WTC11 (cell line): ENCODE data around the gene KCNQ4. TPM values are rescaled to one million over a fixed set of nuclear protein-coding genes. Genes with fewer than 3 reads are reported as not detected.

ENCODE experiments used
- ATAC-seq: fragments of 200-7000 bp; cut with Tn5 transposase; 2 replicates; pipeline ENCODE4 v1.10.0; 2021; ENCODE audit warnings: mild to moderate bottlenecking, moderate library complexity
- CTCF ChIA-PET: fragments of 300-600 bp; sonication (Branson Sonifier 250); formaldehyde crosslinking; loops from one replicate; lab custom pipeline; 2021; ENCODE audit warnings: antibody characterized with exemption; lab: Charles Lee
- POLR2A ChIA-PET: fragments of 350-600 bp; sonication (Branson Sonifier 250); formaldehyde crosslinking; loops from one replicate; lab custom pipeline; 2021; ENCODE audit warnings: antibody characterized with exemption; lab: Charles Lee
- DNase-seq: peaks from one replicate; pipeline ENCODE4 v3.0.0; 2021; ENCODE audit warnings: low spot score
- H3K27ac Mint-ChIP-seq: 2 replicates; pipeline ENCODE4 v1.8.0; 2021; ENCODE audit warnings: mixed read lengths
- H3K27me3 Mint-ChIP-seq: 2 replicates; pipeline ENCODE4 v1.8.0; 2021; ENCODE audit warnings: low read depth, mild to moderate bottlenecking, moderate library complexity, mixed read lengths
- H3K36me3 Mint-ChIP-seq: 2 replicates; pipeline ENCODE4 v1.8.0; 2021; ENCODE audit warnings: mixed read lengths
- H3K4me1 Mint-ChIP-seq: 2 replicates; pipeline ENCODE4 v1.8.0; 2022; ENCODE audit warnings: mixed read lengths
- H3K4me3 Mint-ChIP-seq: 2 replicates; pipeline ENCODE4 v1.8.0; 2021; ENCODE audit warnings: mild to moderate bottlenecking, moderate library complexity, mixed read lengths
- H3K9me3 Mint-ChIP-seq: 2 replicates; pipeline ENCODE4 v1.8.0; 2021; ENCODE audit warnings: mixed read lengths
- CBFB ChIP-seq: sonication (generic); formaldehyde crosslinking; IDR thresholded peaks from 2 replicates; pipeline ENCODE4 v1.8.1; 2022; ENCODE audit warnings: mild to moderate bottlenecking, low read depth, missing genetic modification reagents
- FOXK1 ChIP-seq: sonication (generic); formaldehyde crosslinking; IDR thresholded peaks from 2 replicates; pipeline ENCODE4 v1.8.0; 2022; ENCODE audit warnings: mild to moderate bottlenecking, moderate library complexity, missing genetic modification reagents
- GTF2I ChIP-seq: fragments of 250-450 bp; sonication (Bioruptor Pico); conservative IDR thresholded peaks from 2 replicates; pipeline ENCODE4 v1.4.0; 2021; ENCODE audit warnings: mild to moderate bottlenecking
- NR3C1 ChIP-seq: sonication (generic); formaldehyde crosslinking; conservative IDR thresholded peaks from 2 replicates; pipeline ENCODE4 v1.8.1; 2023; ENCODE audit warnings: low read depth, mild to moderate bottlenecking, missing genetic modification reagents
- SOX15 ChIP-seq: fragments of 250-450 bp; sonication (Bioruptor Pico); IDR thresholded peaks from 2 replicates; pipeline ENCODE4 v1.9.0; 2021; ENCODE audit warnings: mild to moderate bottlenecking
- SP1 ChIP-seq: sonication (generic); formaldehyde crosslinking; conservative IDR thresholded peaks from 2 replicates; pipeline ENCODE4 v1.8.1; 2022; ENCODE audit warnings: missing genetic modification reagents
- ZBTB21 ChIP-seq: sonication (generic); formaldehyde crosslinking; IDR thresholded peaks from 2 replicates; pipeline ENCODE4 v1.8.1; 2023; ENCODE audit warnings: mild to moderate bottlenecking, missing genetic modification reagents, borderline replicate concordance
- ZNF232 ChIP-seq: sonication (generic); formaldehyde crosslinking; IDR thresholded peaks from 2 replicates; pipeline ENCODE4 v1.8.0; 2022; ENCODE audit warnings: mild to moderate bottlenecking, missing genetic modification reagents
- total RNA-seq: library from RNA; stranded (reverse); gene quantifications from 3 replicates; pipeline ENCODE4 v1.2.3, GENCODE V29; 2021
- TF ChIP-seq, protein P1 (sequence below): fragments of 250-450 bp; sonication (Bioruptor Pico); IDR thresholded peaks from 2 replicates; pipeline ENCODE4 v1.9.0; 2021; ENCODE audit warnings: mild to moderate bottlenecking, borderline replicate concordance
- TF ChIP-seq, protein P2 (sequence below): sonication (generic); formaldehyde crosslinking; IDR thresholded peaks from 2 replicates; pipeline ENCODE4 v1.8.0; 2022; ENCODE audit warnings: mild to moderate bottlenecking, missing genetic modification reagents
- TF ChIP-seq, protein P3 (sequence below): fragments of 250-450 bp; sonication (Bioruptor Pico); conservative IDR thresholded peaks from 2 replicates; pipeline ENCODE4 v1.9.0; 2021; ENCODE audit warnings: mild to moderate bottlenecking

Gene KCNQ4
- total RNA-seq, 1 experiment from 2014 or later: 4.0 TPM

DNA sequence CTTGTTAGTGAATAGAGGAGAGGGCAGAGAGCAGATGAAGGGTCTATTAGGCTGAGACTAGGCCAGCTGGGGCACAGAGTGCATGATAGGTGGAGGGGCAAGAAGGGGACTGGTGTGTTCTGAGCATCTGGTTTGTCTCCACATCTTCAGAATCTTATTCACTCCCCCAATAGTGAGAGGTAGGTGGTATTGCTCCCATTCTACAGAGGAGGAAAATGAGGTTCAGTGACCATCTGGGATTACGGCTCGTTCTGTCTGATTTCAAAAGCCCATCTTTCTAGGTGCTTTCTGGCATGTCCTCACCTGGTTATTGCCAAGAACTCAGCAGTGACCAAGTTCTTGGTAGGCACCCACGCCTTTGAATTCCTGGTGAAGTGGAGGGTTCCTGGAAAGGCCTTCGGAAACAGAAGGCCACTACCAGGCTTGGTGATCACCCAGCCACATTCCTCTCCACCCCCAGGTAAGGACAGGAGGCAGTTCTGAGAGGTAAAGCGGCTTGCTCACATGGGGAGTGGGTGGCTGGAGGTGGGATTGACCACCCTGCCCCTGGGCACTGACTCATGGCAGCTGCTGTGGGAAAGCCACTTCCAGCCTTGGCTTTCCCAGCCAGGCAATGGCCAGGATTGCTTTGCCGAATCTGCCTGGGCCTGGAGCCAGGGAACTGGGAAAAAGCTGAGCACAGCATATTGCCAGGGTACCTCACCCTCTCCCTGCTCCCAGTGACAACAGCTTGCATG lies 97.4 kb downstream of the KCNQ4 start (continued):
- TF ChIP-seq, protein P1, sequence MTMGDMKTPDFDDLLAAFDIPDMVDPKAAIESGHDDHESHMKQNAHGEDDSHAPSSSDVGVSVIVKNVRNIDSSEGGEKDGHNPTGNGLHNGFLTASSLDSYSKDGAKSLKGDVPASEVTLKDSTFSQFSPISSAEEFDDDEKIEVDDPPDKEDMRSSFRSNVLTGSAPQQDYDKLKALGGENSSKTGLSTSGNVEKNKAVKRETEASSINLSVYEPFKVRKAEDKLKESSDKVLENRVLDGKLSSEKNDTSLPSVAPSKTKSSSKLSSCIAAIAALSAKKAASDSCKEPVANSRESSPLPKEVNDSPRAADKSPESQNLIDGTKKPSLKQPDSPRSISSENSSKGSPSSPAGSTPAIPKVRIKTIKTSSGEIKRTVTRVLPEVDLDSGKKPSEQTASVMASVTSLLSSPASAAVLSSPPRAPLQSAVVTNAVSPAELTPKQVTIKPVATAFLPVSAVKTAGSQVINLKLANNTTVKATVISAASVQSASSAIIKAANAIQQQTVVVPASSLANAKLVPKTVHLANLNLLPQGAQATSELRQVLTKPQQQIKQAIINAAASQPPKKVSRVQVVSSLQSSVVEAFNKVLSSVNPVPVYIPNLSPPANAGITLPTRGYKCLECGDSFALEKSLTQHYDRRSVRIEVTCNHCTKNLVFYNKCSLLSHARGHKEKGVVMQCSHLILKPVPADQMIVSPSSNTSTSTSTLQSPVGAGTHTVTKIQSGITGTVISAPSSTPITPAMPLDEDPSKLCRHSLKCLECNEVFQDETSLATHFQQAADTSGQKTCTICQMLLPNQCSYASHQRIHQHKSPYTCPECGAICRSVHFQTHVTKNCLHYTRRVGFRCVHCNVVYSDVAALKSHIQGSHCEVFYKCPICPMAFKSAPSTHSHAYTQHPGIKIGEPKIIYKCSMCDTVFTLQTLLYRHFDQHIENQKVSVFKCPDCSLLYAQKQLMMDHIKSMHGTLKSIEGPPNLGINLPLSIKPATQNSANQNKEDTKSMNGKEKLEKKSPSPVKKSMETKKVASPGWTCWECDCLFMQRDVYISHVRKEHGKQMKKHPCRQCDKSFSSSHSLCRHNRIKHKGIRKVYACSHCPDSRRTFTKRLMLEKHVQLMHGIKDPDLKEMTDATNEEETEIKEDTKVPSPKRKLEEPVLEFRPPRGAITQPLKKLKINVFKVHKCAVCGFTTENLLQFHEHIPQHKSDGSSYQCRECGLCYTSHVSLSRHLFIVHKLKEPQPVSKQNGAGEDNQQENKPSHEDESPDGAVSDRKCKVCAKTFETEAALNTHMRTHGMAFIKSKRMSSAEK (CRISPR knock-in tag): no peak
- TF ChIP-seq, protein P2, sequence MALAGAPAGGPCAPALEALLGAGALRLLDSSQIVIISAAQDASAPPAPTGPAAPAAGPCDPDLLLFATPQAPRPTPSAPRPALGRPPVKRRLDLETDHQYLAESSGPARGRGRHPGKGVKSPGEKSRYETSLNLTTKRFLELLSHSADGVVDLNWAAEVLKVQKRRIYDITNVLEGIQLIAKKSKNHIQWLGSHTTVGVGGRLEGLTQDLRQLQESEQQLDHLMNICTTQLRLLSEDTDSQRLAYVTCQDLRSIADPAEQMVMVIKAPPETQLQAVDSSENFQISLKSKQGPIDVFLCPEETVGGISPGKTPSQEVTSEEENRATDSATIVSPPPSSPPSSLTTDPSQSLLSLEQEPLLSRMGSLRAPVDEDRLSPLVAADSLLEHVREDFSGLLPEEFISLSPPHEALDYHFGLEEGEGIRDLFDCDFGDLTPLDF (CRISPR knock-in tag): no peak

DNA sequence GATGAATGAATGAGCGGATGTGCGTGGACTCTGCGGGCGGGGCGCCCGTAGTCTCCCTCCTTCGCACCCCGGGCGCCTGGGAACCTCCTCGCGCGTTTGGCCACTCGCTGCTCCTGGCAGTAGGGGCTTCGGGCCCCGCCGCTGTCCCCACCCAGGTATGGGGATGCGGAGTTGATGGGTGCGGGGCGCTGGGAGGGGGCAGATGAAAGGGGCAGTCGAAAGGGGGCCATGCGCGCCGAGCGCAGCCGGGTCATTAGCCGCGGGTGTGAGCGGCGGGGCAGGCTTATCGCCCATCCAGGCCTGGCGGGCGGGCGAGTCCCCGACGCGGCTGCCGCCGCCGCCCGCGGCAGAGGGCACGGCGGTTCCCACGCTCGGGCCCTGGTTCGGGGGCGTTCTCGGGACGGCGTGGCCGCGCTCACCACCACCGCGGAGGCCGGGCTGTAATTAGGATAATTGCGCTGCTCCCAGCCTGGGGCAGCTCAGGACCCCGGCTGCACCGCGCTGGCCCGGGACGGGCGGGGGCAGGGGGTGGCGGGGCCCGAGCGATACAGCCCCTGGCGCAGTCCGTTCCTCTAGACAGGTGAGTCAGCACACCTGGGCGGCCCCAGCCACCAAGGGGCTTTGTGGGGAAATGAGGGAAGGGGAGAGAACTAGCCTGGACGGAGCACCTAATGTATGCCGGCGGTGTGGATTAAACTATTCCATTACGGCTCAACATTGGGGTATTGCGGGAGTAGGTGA lies 100.6 kb downstream of the KCNQ4 start:
- TF ChIP-seq ZNF232 (CRISPR knock-in tag): no peak
- no peak for TF ChIP-seq CBFB (CRISPR knock-in tag)
- 0 out of 2 replicates have a peak, but pooled peaks have one; percentile 48 for TF ChIP-seq SP1 (CRISPR knock-in tag)
- no peak for TF ChIP-seq NR3C1 (CRISPR knock-in tag)
- no peak for TF ChIP-seq SOX15 (CRISPR knock-in tag)
- no peak for TF ChIP-seq ZBTB21
- TF ChIP-seq, protein P3, sequence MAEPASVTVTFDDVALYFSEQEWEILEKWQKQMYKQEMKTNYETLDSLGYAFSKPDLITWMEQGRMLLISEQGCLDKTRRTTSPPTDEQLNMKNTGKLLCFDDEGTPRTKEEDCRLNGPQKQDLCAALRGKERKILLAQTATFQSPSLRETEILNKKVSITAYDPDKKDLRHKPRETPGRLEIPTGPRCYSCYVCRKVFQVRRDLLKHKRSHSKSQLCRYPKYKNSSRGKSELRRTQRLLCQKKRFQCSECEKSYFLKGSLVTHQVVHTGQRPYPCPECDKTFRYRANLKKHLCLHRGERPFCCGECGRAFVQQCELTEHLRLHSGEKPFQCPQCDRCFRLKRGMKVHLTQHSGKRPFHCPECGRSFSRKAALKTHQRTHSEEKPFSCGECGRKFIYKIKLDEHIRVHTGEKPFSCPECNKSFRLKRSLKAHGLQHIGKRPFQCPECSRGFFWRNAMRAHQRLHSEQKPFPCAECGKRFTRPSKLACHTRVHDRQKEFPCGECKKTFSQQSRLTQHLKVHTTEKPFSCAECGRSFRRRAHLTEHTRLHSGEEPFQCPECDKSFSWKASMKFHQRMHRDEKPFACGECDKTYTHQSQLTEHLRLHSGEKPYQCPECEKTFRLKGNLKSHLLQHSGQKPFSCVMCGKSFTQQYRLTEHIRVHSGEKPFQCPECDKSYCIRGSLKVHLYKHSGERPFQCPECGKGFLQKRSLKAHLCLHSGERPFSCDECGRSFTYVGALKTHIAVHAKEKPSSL: no peak
- no peak for TF ChIP-seq FOXK1 (CRISPR knock-in tag)
- CTCF ChIA-PET: interaction anchor here (1.6 kb wide), 1 partner anchor 64 kb away, joined by 9 read pairs; no protein-coding TSS in a partner anchor
- no peaks in the 10 kb centered on the region for H3K36me3 Mint-ChIP-seq
- DNase-seq: peak; percentile 42
- peak; percentile 81 for ATAC-seq
- peaks cover 12% of the 10 kb centered on the region for H3K4me1 Mint-ChIP-seq
- no peaks in the 10 kb centered on the region for H3K9me3 Mint-ChIP-seq
- peaks cover 40% of the 10 kb centered on the region for H3K27me3 Mint-ChIP-seq
- peak overlapping the region; percentile 75 for H3K4me3 Mint-ChIP-seq
- POLR2A ChIA-PET: no interaction called here
- H3K27ac Mint-ChIP-seq: no peak overlapping the region

DNA sequence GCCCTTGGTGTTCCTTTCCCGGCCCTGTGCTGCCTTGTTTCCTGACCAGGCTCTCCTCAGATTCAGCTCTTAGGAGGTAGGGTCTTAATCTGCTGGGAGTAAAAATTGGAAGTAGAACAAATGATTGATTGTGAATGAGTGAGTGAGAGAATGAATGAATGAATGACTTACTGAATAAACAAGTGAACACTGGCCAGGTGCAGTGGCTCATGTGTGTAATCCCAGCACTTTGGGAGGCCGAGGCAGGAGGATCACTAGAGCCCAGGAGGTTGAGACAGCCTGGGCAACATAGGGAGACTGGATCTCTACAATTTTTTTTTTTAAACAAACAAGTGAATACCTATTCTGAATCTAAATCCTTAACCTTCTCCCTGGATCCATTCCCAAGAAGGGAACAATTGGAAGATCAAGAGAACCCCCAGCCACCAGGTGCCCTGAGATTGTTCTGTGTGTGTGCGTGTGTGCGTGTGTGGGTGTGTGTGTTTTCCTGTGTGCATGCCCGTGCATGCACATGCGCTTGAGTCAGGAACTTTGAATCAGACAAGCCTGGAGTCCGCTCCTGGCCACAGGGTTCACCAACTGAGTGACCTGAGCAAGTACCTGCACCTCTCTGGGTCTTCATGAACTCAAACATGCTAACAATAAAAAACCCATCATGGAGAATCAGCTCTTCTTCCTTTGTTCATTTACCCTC lies 102.9 kb downstream of the KCNQ4 start:
- no peak for TF ChIP-seq GTF2I (CRISPR knock-in tag)
- no peak for TF ChIP-seq CBFB (CRISPR knock-in tag)
- no peak for DNase-seq
- Mint-ChIP-seq H3K27me3 (peaks cover 41% of the 10 kb centered on the region), H3K4me3 (no peak overlapping the region), H3K27ac (no peak overlapping the region), H3K9me3 (no peaks in the 10 kb centered on the region), H3K36me3 (no peaks in the 10 kb centered on the region), H3K4me1 (peaks cover 6% of the 10 kb centered on the region; the same call in 1 of the 2 replicates)
- ChIA-PET CTCF (no interaction called here), POLR2A (no interaction called here)
- no peak for ATAC-seq
